ENCODE measurements around the gene GRIN2C.

- no peak for TF ChIP-seq CTCF (tag by site-specific recombination; IDR thresholded peaks at IDR 0.05)
- TF ChIP-seq ZBTB26 (tag by site-specific recombination; optimal IDR thresholded peaks at IDR 0.05): no peak
- TF ChIP-seq ZNF654 (tag by site-specific recombination; IDR thresholded peaks at IDR 0.05; ENCODE audit: low read depth): no peak
- no peak for TF ChIP-seq ZNF292 (tag by site-specific recombination; IDR thresholded peaks at IDR 0.05; ENCODE audit: borderline replicate concordance, low read depth)
- TF ChIP-seq ZNF549 (tag by site-specific recombination; IDR thresholded peaks at IDR 0.05): no peak
- no peak for TF ChIP-seq KLF7 (tag by site-specific recombination; IDR thresholded peaks at IDR 0.05; ENCODE audit: borderline replicate concordance)
Measured at GRCh38 chr17:74901353-74902135, 41.9 kb upstream of the GRIN2C start.

Data from HEK293 (cell line).